Measurements from ENCODE around the gene ZP1. TPM values are rescaled to one million over a fixed set of nuclear protein-coding genes. Genes with fewer than 3 reads are reported as not detected.
A peak's percentile ranks its signal among the peaks of the same experiment; 100 is the strongest.

ZP1 gene
- total RNA-seq, 1 experiment from 2014 or later = not detected

DNA sequence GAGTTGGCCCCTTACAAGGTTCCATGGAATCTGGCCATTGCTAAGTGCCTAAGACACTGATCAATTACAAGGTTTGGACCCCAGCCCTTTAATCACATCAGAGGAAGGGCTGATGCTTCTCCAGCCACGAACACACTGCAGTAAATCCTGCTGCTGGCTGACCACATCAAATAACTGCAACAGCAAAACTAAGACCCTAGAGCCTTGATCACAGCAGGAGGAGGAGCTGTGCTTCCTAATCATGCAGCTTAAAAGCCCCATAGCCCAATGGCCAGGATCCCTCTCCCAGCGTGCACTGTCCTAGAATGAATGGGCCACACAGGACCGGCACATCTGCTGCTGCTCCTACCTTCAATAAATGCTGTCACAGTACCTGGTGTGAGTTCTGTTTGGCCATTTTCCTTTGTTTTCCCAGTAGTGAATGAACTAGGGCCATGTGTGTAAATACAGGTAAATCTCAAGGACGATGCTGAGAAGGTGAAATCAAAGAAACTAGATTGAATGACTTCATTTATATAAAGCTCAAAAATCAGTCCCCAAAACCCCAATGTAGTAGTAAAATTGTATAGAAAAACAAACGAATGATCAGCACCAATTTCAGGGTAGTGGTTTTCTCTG lies 12.7 kb downstream of the ZP1 start:
- H3K9me3 Mint-ChIP-seq = no peaks in the 10 kb centered on the region
- ATAC-seq (no peak), DNase-seq (ENCODE audit: low spot score) (no peak)
- no peak overlapping the region for H3K27ac Mint-ChIP-seq
- CTCF ChIA-PET = interaction anchor here (1.0 kb wide), 1 partner anchor 19 kb away, joined by 3 read pairs; no protein-coding TSS in a partner anchor
- no peak overlapping the region for H3K4me3 Mint-ChIP-seq
- TF ChIP-seq, protein P1, sequence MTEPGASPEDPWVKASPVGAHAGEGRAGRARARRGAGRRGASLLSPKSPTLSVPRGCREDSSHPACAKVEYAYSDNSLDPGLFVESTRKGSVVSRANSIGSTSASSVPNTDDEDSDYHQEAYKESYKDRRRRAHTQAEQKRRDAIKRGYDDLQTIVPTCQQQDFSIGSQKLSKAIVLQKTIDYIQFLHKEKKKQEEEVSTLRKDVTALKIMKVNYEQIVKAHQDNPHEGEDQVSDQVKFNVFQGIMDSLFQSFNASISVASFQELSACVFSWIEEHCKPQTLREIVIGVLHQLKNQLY (CRISPR knock-in tag; IDR thresholded peaks at IDR 0.05) = no peak
- TF ChIP-seq EMX1 (CRISPR knock-in tag; IDR thresholded peaks at IDR 0.05) (no peak), SMAD4 (CRISPR knock-in tag; IDR thresholded peaks at IDR 0.05) (no peak), OVOL2 (CRISPR knock-in tag; IDR thresholded peaks at IDR 0.05; ENCODE audit: borderline replicate concordance) (no peak), GABPB1 (CRISPR knock-in tag; IDR thresholded peaks at IDR 0.05) (no peak), ZBTB21 (CRISPR knock-in tag; IDR thresholded peaks at IDR 0.05; ENCODE audit: borderline replicate concordance) (no peak), TEAD1 (CRISPR knock-in tag; IDR thresholded peaks at IDR 0.05) (no peak), ZNF121 (CRISPR knock-in tag; IDR thresholded peaks at IDR 0.05) (no peak), JAZF1 (CRISPR knock-in tag; IDR thresholded peaks at IDR 0.05) (no peak), NR2C2 (CRISPR knock-in tag; IDR thresholded peaks at IDR 0.05) (no peak), MYBL2 (CRISPR knock-in tag; IDR thresholded peaks at IDR 0.05) (no peak), HMGA2 (CRISPR knock-in tag; IDR thresholded peaks at IDR 0.05) (no peak), GTF2I (CRISPR knock-in tag; conservative IDR thresholded peaks at IDR 0.05) (no peak)
- TF ChIP-seq, protein P2, sequence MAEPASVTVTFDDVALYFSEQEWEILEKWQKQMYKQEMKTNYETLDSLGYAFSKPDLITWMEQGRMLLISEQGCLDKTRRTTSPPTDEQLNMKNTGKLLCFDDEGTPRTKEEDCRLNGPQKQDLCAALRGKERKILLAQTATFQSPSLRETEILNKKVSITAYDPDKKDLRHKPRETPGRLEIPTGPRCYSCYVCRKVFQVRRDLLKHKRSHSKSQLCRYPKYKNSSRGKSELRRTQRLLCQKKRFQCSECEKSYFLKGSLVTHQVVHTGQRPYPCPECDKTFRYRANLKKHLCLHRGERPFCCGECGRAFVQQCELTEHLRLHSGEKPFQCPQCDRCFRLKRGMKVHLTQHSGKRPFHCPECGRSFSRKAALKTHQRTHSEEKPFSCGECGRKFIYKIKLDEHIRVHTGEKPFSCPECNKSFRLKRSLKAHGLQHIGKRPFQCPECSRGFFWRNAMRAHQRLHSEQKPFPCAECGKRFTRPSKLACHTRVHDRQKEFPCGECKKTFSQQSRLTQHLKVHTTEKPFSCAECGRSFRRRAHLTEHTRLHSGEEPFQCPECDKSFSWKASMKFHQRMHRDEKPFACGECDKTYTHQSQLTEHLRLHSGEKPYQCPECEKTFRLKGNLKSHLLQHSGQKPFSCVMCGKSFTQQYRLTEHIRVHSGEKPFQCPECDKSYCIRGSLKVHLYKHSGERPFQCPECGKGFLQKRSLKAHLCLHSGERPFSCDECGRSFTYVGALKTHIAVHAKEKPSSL (CRISPR knock-in tag; conservative IDR thresholded peaks at IDR 0.05) = no peak
- TF ChIP-seq, protein P3, sequence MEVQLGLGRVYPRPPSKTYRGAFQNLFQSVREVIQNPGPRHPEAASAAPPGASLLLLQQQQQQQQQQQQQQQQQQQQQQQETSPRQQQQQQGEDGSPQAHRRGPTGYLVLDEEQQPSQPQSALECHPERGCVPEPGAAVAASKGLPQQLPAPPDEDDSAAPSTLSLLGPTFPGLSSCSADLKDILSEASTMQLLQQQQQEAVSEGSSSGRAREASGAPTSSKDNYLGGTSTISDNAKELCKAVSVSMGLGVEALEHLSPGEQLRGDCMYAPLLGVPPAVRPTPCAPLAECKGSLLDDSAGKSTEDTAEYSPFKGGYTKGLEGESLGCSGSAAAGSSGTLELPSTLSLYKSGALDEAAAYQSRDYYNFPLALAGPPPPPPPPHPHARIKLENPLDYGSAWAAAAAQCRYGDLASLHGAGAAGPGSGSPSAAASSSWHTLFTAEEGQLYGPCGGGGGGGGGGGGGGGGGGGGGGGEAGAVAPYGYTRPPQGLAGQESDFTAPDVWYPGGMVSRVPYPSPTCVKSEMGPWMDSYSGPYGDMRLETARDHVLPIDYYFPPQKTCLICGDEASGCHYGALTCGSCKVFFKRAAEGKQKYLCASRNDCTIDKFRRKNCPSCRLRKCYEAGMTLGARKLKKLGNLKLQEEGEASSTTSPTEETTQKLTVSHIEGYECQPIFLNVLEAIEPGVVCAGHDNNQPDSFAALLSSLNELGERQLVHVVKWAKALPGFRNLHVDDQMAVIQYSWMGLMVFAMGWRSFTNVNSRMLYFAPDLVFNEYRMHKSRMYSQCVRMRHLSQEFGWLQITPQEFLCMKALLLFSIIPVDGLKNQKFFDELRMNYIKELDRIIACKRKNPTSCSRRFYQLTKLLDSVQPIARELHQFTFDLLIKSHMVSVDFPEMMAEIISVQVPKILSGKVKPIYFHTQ (CRISPR knock-in tag; IDR thresholded peaks at IDR 0.05) = no peak
- TF ChIP-seq, protein P4, sequence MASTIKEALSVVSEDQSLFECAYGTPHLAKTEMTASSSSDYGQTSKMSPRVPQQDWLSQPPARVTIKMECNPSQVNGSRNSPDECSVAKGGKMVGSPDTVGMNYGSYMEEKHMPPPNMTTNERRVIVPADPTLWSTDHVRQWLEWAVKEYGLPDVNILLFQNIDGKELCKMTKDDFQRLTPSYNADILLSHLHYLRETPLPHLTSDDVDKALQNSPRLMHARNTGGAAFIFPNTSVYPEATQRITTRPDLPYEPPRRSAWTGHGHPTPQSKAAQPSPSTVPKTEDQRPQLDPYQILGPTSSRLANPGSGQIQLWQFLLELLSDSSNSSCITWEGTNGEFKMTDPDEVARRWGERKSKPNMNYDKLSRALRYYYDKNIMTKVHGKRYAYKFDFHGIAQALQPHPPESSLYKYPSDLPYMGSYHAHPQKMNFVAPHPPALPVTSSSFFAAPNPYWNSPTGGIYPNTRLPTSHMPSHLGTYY (CRISPR knock-in tag; IDR thresholded peaks at IDR 0.05) = no peak
- POLR2A ChIA-PET = no interaction called here
- H3K4me1 Mint-ChIP-seq = no peaks in the 10 kb centered on the region
- no peaks in the 10 kb centered on the region for H3K36me3 Mint-ChIP-seq
- H3K27me3 Mint-ChIP-seq (ENCODE audit: low read depth) = no peaks in the 10 kb centered on the region

DNA sequence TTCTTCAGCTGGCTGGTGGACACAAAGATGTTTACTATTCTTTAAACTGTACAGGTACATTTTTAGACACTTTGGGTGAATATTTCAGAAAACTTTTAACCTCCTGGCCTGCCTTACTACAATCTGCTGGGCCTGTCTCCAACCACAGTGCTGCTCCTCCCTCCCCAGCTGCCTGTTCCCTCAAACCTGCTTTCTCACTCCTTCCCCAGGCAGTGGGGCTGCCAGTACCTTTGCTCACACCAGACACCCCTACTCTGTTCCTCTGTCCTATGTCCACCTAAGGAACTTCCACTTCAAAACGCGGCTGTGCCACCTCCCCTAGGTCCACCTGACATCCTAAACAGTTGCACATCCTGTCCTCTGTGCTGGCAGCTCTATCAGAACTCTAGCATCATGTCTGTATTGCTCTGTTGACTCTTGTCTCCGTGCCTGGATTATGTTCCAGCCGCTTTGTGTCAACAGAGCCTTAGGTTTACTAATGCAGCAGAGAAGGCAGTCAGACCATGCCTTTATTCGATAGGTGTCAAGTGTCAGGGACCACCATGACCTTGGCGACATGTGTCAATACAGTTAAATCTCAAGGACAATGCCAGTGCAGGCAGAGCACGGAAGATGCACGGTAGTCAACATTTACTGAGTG lies 13.4 kb downstream of the ZP1 start:
- ChIA-PET CTCF (interaction anchor here (1.0 kb wide), 1 partner anchor 19 kb away, joined by 3 read pairs; no protein-coding TSS in a partner anchor), POLR2A (no interaction called here)
- Mint-ChIP-seq H3K9me3 (no peaks in the 10 kb centered on the region), H3K27ac (no peak overlapping the region), H3K4me1 (no peaks in the 10 kb centered on the region), H3K4me3 (no peak overlapping the region), H3K36me3 (no peaks in the 10 kb centered on the region), H3K27me3 (ENCODE audit: low read depth) (no peaks in the 10 kb centered on the region)
- no peak for TF ChIP-seq ETV6 (CRISPR knock-in tag; IDR thresholded peaks at IDR 0.05)
- TF ChIP-seq, protein P5, sequence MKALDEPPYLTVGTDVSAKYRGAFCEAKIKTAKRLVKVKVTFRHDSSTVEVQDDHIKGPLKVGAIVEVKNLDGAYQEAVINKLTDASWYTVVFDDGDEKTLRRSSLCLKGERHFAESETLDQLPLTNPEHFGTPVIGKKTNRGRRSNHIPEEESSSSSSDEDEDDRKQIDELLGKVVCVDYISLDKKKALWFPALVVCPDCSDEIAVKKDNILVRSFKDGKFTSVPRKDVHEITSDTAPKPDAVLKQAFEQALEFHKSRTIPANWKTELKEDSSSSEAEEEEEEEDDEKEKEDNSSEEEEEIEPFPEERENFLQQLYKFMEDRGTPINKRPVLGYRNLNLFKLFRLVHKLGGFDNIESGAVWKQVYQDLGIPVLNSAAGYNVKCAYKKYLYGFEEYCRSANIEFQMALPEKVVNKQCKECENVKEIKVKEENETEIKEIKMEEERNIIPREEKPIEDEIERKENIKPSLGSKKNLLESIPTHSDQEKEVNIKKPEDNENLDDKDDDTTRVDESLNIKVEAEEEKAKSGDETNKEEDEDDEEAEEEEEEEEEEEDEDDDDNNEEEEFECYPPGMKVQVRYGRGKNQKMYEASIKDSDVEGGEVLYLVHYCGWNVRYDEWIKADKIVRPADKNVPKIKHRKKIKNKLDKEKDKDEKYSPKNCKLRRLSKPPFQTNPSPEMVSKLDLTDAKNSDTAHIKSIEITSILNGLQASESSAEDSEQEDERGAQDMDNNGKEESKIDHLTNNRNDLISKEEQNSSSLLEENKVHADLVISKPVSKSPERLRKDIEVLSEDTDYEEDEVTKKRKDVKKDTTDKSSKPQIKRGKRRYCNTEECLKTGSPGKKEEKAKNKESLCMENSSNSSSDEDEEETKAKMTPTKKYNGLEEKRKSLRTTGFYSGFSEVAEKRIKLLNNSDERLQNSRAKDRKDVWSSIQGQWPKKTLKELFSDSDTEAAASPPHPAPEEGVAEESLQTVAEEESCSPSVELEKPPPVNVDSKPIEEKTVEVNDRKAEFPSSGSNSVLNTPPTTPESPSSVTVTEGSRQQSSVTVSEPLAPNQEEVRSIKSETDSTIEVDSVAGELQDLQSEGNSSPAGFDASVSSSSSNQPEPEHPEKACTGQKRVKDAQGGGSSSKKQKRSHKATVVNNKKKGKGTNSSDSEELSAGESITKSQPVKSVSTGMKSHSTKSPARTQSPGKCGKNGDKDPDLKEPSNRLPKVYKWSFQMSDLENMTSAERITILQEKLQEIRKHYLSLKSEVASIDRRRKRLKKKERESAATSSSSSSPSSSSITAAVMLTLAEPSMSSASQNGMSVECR (CRISPR knock-in tag; IDR thresholded peaks at IDR 0.05; ENCODE audit: borderline replicate concordance) = no peak
- TF ChIP-seq, protein P6, sequence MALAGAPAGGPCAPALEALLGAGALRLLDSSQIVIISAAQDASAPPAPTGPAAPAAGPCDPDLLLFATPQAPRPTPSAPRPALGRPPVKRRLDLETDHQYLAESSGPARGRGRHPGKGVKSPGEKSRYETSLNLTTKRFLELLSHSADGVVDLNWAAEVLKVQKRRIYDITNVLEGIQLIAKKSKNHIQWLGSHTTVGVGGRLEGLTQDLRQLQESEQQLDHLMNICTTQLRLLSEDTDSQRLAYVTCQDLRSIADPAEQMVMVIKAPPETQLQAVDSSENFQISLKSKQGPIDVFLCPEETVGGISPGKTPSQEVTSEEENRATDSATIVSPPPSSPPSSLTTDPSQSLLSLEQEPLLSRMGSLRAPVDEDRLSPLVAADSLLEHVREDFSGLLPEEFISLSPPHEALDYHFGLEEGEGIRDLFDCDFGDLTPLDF (CRISPR knock-in tag; IDR thresholded peaks at IDR 0.05) = no peak
- TF ChIP-seq, protein P7, sequence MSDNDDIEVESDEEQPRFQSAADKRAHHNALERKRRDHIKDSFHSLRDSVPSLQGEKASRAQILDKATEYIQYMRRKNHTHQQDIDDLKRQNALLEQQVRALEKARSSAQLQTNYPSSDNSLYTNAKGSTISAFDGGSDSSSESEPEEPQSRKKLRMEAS (CRISPR knock-in tag; IDR thresholded peaks at IDR 0.05) = no peak
- TF ChIP-seq RORB (CRISPR knock-in tag; IDR thresholded peaks at IDR 0.05) = no peak
- no peak for TF ChIP-seq IRF2 (CRISPR knock-in tag; IDR thresholded peaks at IDR 0.05; ENCODE audit: borderline replicate concordance, low read depth)
- peak; percentile 86 for TF ChIP-seq GABPB1 (CRISPR knock-in tag; IDR thresholded peaks at IDR 0.05)
- ATAC-seq = no peak
- no peak for DNase-seq (ENCODE audit: low spot score)
